IMR-90 (cell line): ENCODE results near the gene CAMK4. TPM values are rescaled to one million over a fixed set of nuclear protein-coding genes. Genes with fewer than 3 reads are reported as not detected.

ENCODE experiments used
- ATAC-seq: fragments of 200-7000 bp; cut with Tn5 transposase; 2 replicates; pipeline ENCODE4 v1.9.1; 2020; ENCODE audit warnings: low read depth, mild to moderate bottlenecking, moderate library complexity
- BruUV-seq: library from RNA; stranded (reverse); fragments of 400-500 nt; replicated peaks from 2 replicates; lab custom pipeline; 2021; lab: Mats Ljungman, UMichigan
- CTCF ChIA-PET: fragments of 300-600 bp; formaldehyde crosslinking; extraction: SDS; loops from one replicate; lab custom pipeline; 2021; ENCODE audit warnings: antibody characterized with exemption; lab: Yijun Ruan, JAX
- POLR2A ChIA-PET: fragments of 300-600 bp; sonication (Branson Sonifier 250); formaldehyde crosslinking; loops from one replicate; lab custom pipeline; 2022; ENCODE audit warnings: antibody characterized with exemption; ENCODE audit not compliant: unreplicated experiment; lab: Charles Lee
- DNase-seq: peaks from one replicate; pipeline ENCODE4 v3.0.0; 2013
- H2AFZ ChIP-seq: replicated peaks from 2 replicates; pipeline ENCODE3; 2013; ENCODE audit warnings: low read length, mild to moderate bottlenecking; ENCODE audit not compliant: poor library complexity
- H2AK5ac ChIP-seq: 2 replicates; pipeline ENCODE4 v1.6.1; 2013; ENCODE audit warnings: low read depth, low read length, inconsistent platforms
- H2AK9ac ChIP-seq: replicated peaks from 2 replicates; pipeline ENCODE3; 2013; ENCODE audit warnings: mild to moderate bottlenecking, low read depth, low read length, moderate library complexity; ENCODE audit not compliant: poor library complexity
- H2BK120ac ChIP-seq: 2 replicates; pipeline ENCODE4 v1.6.1; 2013; ENCODE audit warnings: low read depth, low read length, inconsistent platforms
- H2BK15ac ChIP-seq: 3 replicates; pipeline ENCODE4 v1.6.1; 2013; ENCODE audit warnings: low read depth, low read length, inconsistent platforms
- H2BK20ac ChIP-seq: 2 replicates; pipeline ENCODE4 v1.6.1; 2013; ENCODE audit warnings: low read depth, mild to moderate bottlenecking, inconsistent platforms, low read length, moderate library complexity
- H2BK5ac ChIP-seq: 2 replicates; pipeline ENCODE4 v1.6.1; 2013; ENCODE audit warnings: mild to moderate bottlenecking, low read depth, low read length, inconsistent platforms; ENCODE audit not compliant: poor library complexity, severe bottlenecking
- H3K14ac ChIP-seq: replicated peaks from 2 replicates; pipeline ENCODE4 v1.6.1; 2013; ENCODE audit warnings: low read depth, low read length, inconsistent platforms
- H3K18ac ChIP-seq: 2 replicates; pipeline ENCODE4 v1.6.1; 2013; ENCODE audit warnings: low read depth, low read length, control low read depth
- H3K23ac ChIP-seq: 2 replicates; pipeline ENCODE4 v1.6.1; 2013; ENCODE audit warnings: low read depth, low read length, inconsistent platforms
- H3K27ac ChIP-seq: 2 replicates; pipeline ENCODE4 v1.5.1; 2013; ENCODE audit warnings: mild to moderate bottlenecking, control low read depth, low read length; ENCODE audit not compliant: insufficient read depth
- H3K27me3 ChIP-seq: 2 replicates; pipeline ENCODE4 v1.6.1; 2013; ENCODE audit warnings: low read length; ENCODE audit not compliant: control insufficient read depth, insufficient read depth
- H3K36me3 ChIP-seq: 2 replicates; pipeline ENCODE4 v1.6.1; 2013; ENCODE audit warnings: low read length, mixed read lengths; ENCODE audit not compliant: control insufficient read depth, insufficient read depth
- H3K4ac ChIP-seq: 2 replicates; pipeline ENCODE4 v1.6.1; 2013; ENCODE audit warnings: low read depth, low read length, inconsistent platforms
- H3K4me1 ChIP-seq: 2 replicates; pipeline ENCODE4 v1.6.1; 2013; ENCODE audit warnings: low read length, mixed read lengths; ENCODE audit not compliant: control insufficient read depth, insufficient read depth
- H3K4me2 ChIP-seq: 2 replicates; pipeline ENCODE4 v1.6.1; 2013; ENCODE audit warnings: low read depth, mild to moderate bottlenecking, control low read depth, low read length, moderate library complexity
- H3K4me3 ChIP-seq: 2 replicates; pipeline ENCODE4 v1.5.1; 2013; ENCODE audit warnings: low read depth, mild to moderate bottlenecking, control low read depth, low read length, moderate library complexity; ENCODE audit not compliant: insufficient read depth
- H3K56ac ChIP-seq: 2 replicates; pipeline ENCODE4 v1.6.1; 2013; ENCODE audit warnings: low read length, inconsistent platforms; ENCODE audit not compliant: insufficient read depth; ENCODE audit errors: extremely low read depth
- H3K79me1 ChIP-seq, 2 experiments: 2 replicates each; pipeline ENCODE4 v1.6.1; 2013; ENCODE audit warnings: low read length in 2 of 2, inconsistent platforms in 1 of 2, low read depth in 1 of 2
- H3K9ac ChIP-seq: 2 replicates; pipeline ENCODE4 v1.6.1; 2013; ENCODE audit warnings: low read depth, low read length, control low read depth
- H3K9me1 ChIP-seq: 2 replicates; pipeline ENCODE4 v1.6.1; 2013; ENCODE audit warnings: low read length, inconsistent platforms; ENCODE audit not compliant: insufficient read depth
- H3K9me3 ChIP-seq: 2 replicates; pipeline ENCODE4 v1.6.1; 2013; ENCODE audit warnings: low read length; ENCODE audit not compliant: control insufficient read depth, insufficient read depth
- H4K20me1 ChIP-seq: 2 replicates; pipeline ENCODE4 v1.6.1; 2013; ENCODE audit warnings: low read length, inconsistent platforms; ENCODE audit not compliant: insufficient read depth
- H4K5ac ChIP-seq: 2 replicates; pipeline ENCODE4 v1.6.1; 2013; ENCODE audit warnings: mild to moderate bottlenecking, low read depth, low read length, control low read depth
- H4K8ac ChIP-seq, 2 experiments: 2 replicates each; pipeline ENCODE4 v1.6.1; 2013; ENCODE audit warnings: low read depth in 2 of 2, low read length in 2 of 2, control low read depth in 1 of 2, inconsistent platforms in 1 of 2
- H4K91ac ChIP-seq: 2 replicates; pipeline ENCODE4 v1.6.1; 2013; ENCODE audit warnings: low read depth, low read length, inconsistent platforms; ENCODE audit not compliant: insufficient read depth
- BHLHE40 ChIP-seq: fragments of 150-350 bp; IDR thresholded peaks from 2 replicates; pipeline ENCODE4 v1.6.1; 2016; ENCODE audit warnings: mild to moderate bottlenecking, low read depth, low read length
- FOS ChIP-seq: fragments of 150-350 bp; IDR thresholded peaks from 2 replicates; pipeline ENCODE4 v1.6.1; 2016; ENCODE audit warnings: low read depth, low read length
- MAZ ChIP-seq: IDR thresholded peaks from 2 replicates; pipeline ENCODE4 v1.6.1; 2012; ENCODE audit warnings: low read depth, mild to moderate bottlenecking, low read length, improper control_type of control experiment, moderate library complexity, borderline replicate concordance
- MXI1 ChIP-seq: IDR thresholded peaks from 2 replicates; pipeline ENCODE4 v1.6.1; 2012; ENCODE audit warnings: low read depth, mild to moderate bottlenecking, low read length, moderate library complexity, borderline replicate concordance
- POLR2A ChIP-seq: IDR thresholded peaks from 2 replicates; pipeline ENCODE4 v1.6.1; 2012; ENCODE audit warnings: mild to moderate bottlenecking, low read depth, low read length
- WGBS, 2 experiments: methylation state at CpG; one replicate each; pipeline versions ENCODE4 v1.1.5 to v1.1.7; 2013; ENCODE audit warnings: missing lambda C conversion rate in 2 of 2; ENCODE audit not compliant: insufficient read length in 1 of 2; ENCODE audit errors: extremely low coverage in 2 of 2; 5-methylcytosine and 5-hydroxymethylcytosine counted together
- dilution Hi-C: fragments of 300-500 bp; cut with HindIII; formaldehyde crosslinking; loops from one replicate; pipeline ENCODE4 v1.14.3; 2018; ENCODE audit warnings: low sequenced_read_pairs; ENCODE audit not compliant: unreplicated experiment
- in situ Hi-C: fragments of 300-500 bp; cut with MboI; formaldehyde crosslinking; loops from 3 replicates; pipeline ENCODE4 v1.14.3; 2019; ENCODE audit warnings: low sequenced_read_pairs, inconsistent platforms, mixed read lengths
- intact Hi-C: fragments of 100-400 bp; cut with micrococcal nuclease; formaldehyde crosslinking; loops from 2 replicates; pipeline ENCODE4 v1.10.0; 2022
- polyA plus RNA-seq, 3 experiments: library from polyadenylated mRNA; depleted of rRNA; stranded (reverse); fragments of >200 nt; gene quantifications; 2 replicates each; pipeline ENCODE4 v1.2.3, GENCODE V29; 2012; ENCODE audit warnings: low replicate concordance in 1 of 3
- total RNA-seq: library from RNA; depleted of rRNA; stranded (reverse); fragments of >200 nt; gene quantifications from 2 replicates; pipeline ENCODE4 v1.2.3, GENCODE V29; 2012

The CAMK4 gene
- total and polyA plus RNA-seq, 2 of the 4 experiments (the other 2 are of a cell fraction): 3.7 to 4.8 TPM

DNA sequence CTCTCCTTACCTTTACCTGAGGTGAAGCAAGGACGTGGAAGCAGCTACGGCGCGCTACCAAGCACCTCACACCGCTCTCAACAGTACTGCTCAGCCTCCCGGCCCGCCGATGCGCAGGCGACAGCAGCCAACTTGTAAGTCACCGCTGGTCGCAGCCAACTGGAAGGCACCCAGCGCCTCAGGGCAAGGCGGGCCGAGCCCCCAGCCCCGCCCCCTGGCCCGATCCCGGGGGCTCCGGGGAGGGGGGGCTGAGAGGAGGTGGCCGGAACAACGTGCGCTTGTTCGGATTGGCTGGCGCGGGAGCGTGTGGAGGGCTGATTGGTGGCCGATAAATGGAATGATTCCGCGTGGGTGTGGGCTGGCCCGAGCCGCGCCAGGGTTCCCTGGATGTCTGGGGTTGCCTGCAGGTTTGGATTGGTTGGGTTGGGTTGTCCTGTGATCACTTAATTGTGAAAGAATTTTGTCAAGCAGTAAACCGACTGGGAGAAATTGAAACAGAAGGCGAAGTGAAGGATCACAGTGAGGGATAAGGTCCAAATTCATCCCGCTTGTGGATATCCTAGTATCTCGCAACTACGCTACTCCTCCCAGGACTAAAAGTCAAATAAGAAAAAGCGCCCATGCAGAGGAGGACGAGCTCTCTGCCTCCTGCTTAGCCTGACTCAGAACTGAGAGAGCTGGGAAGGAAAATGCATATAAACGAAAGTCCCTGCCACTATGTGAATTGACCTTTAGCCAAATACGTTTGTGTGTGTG is 288.4 kb downstream of the CAMK4 start, which contains the start of gene STARD4 (continued):
- TF ChIP-seq MXI1 (peak; percentile 24; the same call in 1 of the 2 replicates), BHLHE40 (no peak), MAZ (peak; percentile 95)

DNA sequence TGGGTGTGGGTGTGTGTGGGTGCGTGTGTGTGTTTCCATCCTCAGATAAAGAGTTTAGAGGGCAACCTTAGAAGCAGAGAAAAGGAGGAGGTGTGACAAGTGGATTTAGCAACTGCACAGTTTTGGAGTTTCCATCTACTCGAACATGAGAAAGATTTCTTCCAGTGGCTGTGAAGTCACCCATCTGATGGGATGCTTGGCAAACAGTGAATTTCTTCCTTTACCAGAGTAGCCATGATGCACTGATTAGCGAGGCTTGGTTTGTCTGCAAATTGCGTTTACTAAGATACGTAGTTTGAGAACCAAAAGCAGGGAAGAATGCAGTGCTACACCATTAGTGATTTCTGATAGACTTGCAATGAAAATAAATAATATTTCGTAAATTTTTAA is 288.9 kb downstream of the CAMK4 start:
- peak overlapping the region; percentile 61 for H2BK5ac ChIP-seq
- H3K9ac ChIP-seq: peak overlapping the region; percentile 70
- peak overlapping the region; percentile 90 for H2AFZ ChIP-seq
- no peaks in the 10 kb centered on the region for H3K9me1 ChIP-seq
- TF ChIP-seq POLR2A (no peak), FOS (no peak)
- peak overlapping the region; percentile 52; the same call in 1 of the 2 replicates for H2BK120ac ChIP-seq
- dilution Hi-C loops (no loop called here), in situ Hi-C loops (no loop called here), intact Hi-C loops (loop anchor here (2.0 to 10.0 kb wide), 2 partner anchors 288 to 758 kb away; partner anchors contain the start of gene CAMK4)
- no peak for ATAC-seq
- no TSS peak for BruUV-seq
- POLR2A ChIA-PET: no interaction called here
- DNase-seq: no peak
- peaks cover 0 to 15% of the 10 kb centered on the region in 2 experiments; a peak in 2 of 4 replicates for H3K79me1 ChIP-seq
- H4K5ac ChIP-seq: peak overlapping the region; percentile 43; the same call in 1 of the 2 replicates
- H3K4ac ChIP-seq: peak overlapping the region; percentile 47
- peak overlapping the region; percentile 74 for H3K4me3 ChIP-seq
- H4K8ac ChIP-seq: peak overlapping the region in 1 of 2 experiments; percentile 73; a peak in 2 of 4 replicates
- H2AK9ac ChIP-seq: peak overlapping the region; percentile 43
- H3K14ac ChIP-seq: peak overlapping the region; percentile 77
- H2BK20ac ChIP-seq: peak overlapping the region; percentile 11; the same call in 1 of the 2 replicates
- H3K36me3 ChIP-seq: no peaks in the 10 kb centered on the region
- peak overlapping the region; percentile 35; the same call in 1 of the 2 replicates for H3K56ac ChIP-seq
- H3K27me3 ChIP-seq: no peaks in the 10 kb centered on the region
- H3K9me3 ChIP-seq: no peaks in the 10 kb centered on the region
- WGBS, 2 experiments: no CpG with 5 or more reads among the region's 6 CpGs
- peak overlapping the region; percentile 61; the same call in 1 of the 2 replicates for H3K23ac ChIP-seq
- H3K4me1 ChIP-seq: no peaks in the 10 kb centered on the region
- no peak overlapping the region; the same call in 1 of the 2 replicates for H4K91ac ChIP-seq
- H4K20me1 ChIP-seq: no peaks in the 10 kb centered on the region
- CTCF ChIA-PET: interaction anchor here (0.6 to 1.0 kb wide), 2 partner anchors 18 to 654 kb away, joined by 4 to 6 read pairs; no protein-coding TSS in a partner anchor
- H2BK15ac ChIP-seq: peak overlapping the region; percentile 6; the same call in 1 of the 3 replicates
- no peak overlapping the region for H2AK5ac ChIP-seq
- H3K18ac ChIP-seq: peak overlapping the region; percentile 1; the same call in 1 of the 2 replicates
- peak overlapping the region; percentile 99 for H3K4me2 ChIP-seq
- peak overlapping the region; percentile 56 for H3K27ac ChIP-seq
